K562 (cell line): Measurements from ENCODE around the gene NTRK1. TPM values are rescaled to one million over a fixed set of nuclear protein-coding genes. Genes with fewer than 3 reads are reported as not detected.
A peak's percentile ranks its signal among the peaks of the same experiment; 100 is the strongest.

Experiments
- ATF1 ChIP-seq, 2 experiments: fragments of 450-650 bp in 1 of 2; IDR thresholded peaks; 2 replicates each; pipeline ENCODE4 v1.6.1; 2016; ENCODE audit warnings: missing compliant biosample characterization in 1 of 2, missing genetic modification characterization in 1 of 2
- CREB1 ChIP-seq, 2 experiments: sonication (generic) in 1 of 2; formaldehyde crosslinking in 1 of 2; IDR thresholded peaks; 2 replicates each; pipeline versions ENCODE4 v1.6.1 to v1.8.0; 2012 to 2022; ENCODE audit warnings: inconsistent platforms in 1 of 2, mild to moderate bottlenecking in 1 of 2, missing genetic modification reagents in 1 of 2, moderate library complexity in 1 of 2
- ELF2 ChIP-seq: fragments of 250-450 bp; sonication (Bioruptor Pico); IDR thresholded peaks from 2 replicates; pipeline ENCODE4 v1.5.0; 2021; ENCODE audit warnings: mild to moderate bottlenecking
- IRF2 ChIP-seq: sonication (generic); formaldehyde crosslinking; IDR thresholded peaks from 2 replicates; pipeline ENCODE4 v1.8.1; 2022; ENCODE audit warnings: mild to moderate bottlenecking, missing genetic modification reagents
- NFIX ChIP-seq: fragments of 250-450 bp; sonication (Bioruptor Pico); IDR thresholded peaks from 2 replicates; pipeline ENCODE4 v1.4.0; 2020; ENCODE audit warnings: low read depth, mild to moderate bottlenecking, moderate library complexity
- PML ChIP-seq: IDR thresholded peaks from 2 replicates; pipeline ENCODE4 v1.6.1; 2012; ENCODE audit warnings: low read length, inconsistent platforms
- RBM17 ChIP-seq: fragments of 200-400 bp; formaldehyde crosslinking; IDR thresholded peaks from 2 replicates; pipeline ENCODE4 v1.6.1; 2017; ENCODE audit warnings: low read depth, mild to moderate bottlenecking, low read length, borderline replicate concordance
- RERE ChIP-seq: sonication (generic); formaldehyde crosslinking; IDR thresholded peaks from 2 replicates; pipeline ENCODE4 v1.8.0; 2023; ENCODE audit warnings: missing genetic modification reagents, mild to moderate bottlenecking, borderline replicate concordance
- SETDB1 ChIP-seq: IDR thresholded peaks from one replicate; pipeline ENCODE4 v1.6.1; 2012; ENCODE audit warnings: low read length, control low read depth, inconsistent platforms
- TBP ChIP-seq: optimal IDR thresholded peaks from 2 replicates; pipeline ENCODE3; 2011; ENCODE audit warnings: low read depth, low read length, improper control_type of control experiment
- ZC3H4 ChIP-seq: sonication (generic); formaldehyde crosslinking; IDR thresholded peaks from 2 replicates; pipeline ENCODE4 v1.9.0; 2021; ENCODE audit warnings: missing genetic modification reagents, borderline replicate concordance
- ZFPM2 ChIP-seq: fragments of 250-450 bp; sonication (Bioruptor Pico); IDR thresholded peaks from 2 replicates; pipeline ENCODE4 v1.5.1; 2022; ENCODE audit warnings: mild to moderate bottlenecking
- ZNF263 ChIP-seq: sonication (generic); formaldehyde crosslinking; IDR thresholded peaks from 2 replicates; pipeline ENCODE4 v1.8.0; 2022; ENCODE audit warnings: mild to moderate bottlenecking, missing genetic modification reagents, borderline replicate concordance
- ZNF589 ChIP-seq: fragments of 200-800 bp; sonication (Bioruptor generic); IDR thresholded peaks from 2 replicates; pipeline ENCODE4 v1.6.1; 2016; ENCODE audit warnings: low read depth, missing genetic modification characterization, missing compliant biosample characterization
- ZNF655 ChIP-seq: fragments of 250-450 bp; sonication (Bioruptor Pico); IDR thresholded peaks from 2 replicates; pipeline ENCODE4 v1.5.0; 2021
- polyA plus RNA-seq, 8 experiments: library from polyadenylated mRNA; depleted of rRNA in 4 of 8; stranded (reverse) in 5 of 8; unstranded in 3 of 8; fragments of >200 nt; fragmentation: Nextera tagmentation in 2 of 8; fragmentation: Illumina TruSeq in 1 of 8; extraction: Ambion mirVana in 2 of 8; extraction: Trizol in 1 of 8; gene quantifications; 2 replicates each; pipeline versions ENCODE4 v1.2.1 to v1.2.3, GENCODE V29; 2011 to 2014; ENCODE audit warnings: inconsistent platforms in 1 of 8, missing spikeins in 1 of 8
- total RNA-seq, 7 experiments: library from RNA; depleted of rRNA in 6 of 7; stranded (reverse); fragments of >200 nt in 6 of 7; fragmentation: Illumina TruSeq in 2 of 7; extraction: Trizol in 2 of 7; gene quantifications; 2 replicates each; pipeline versions ENCODE4 v1.2.1 to v1.2.3, GENCODE V29; 2011 to 2021; ENCODE audit warnings: low replicate concordance in 1 of 7
- TF ChIP-seq, protein P1 (sequence below): fragments of 250-450 bp; sonication (Bioruptor Pico); IDR thresholded peaks from 2 replicates; pipeline ENCODE4 v1.8.0; 2021; ENCODE audit warnings: moderate library complexity, mild to moderate bottlenecking, inconsistent platforms
- TF ChIP-seq, protein P2 (sequence below): fragments of 450-650 bp; conservative IDR thresholded peaks from 2 replicates; pipeline ENCODE4 v1.6.1; 2016; ENCODE audit warnings: missing genetic modification characterization, low read depth, mild to moderate bottlenecking, missing compliant biosample characterization, moderate library complexity

NTRK1 gene
- total and polyA plus RNA-seq, 9 of the 15 experiments (the other 6 are each of a cell fraction or from before 2014, with no cell fraction given): 0.46 to 30.0 (median 7.9) TPM

GRCh38 chr1:156913809-156914387 is 53.2 kb downstream of the NTRK1 start (continued):
- 0 out of 2 replicates have a peak, but pooled peaks have one; percentile 41 for TF ChIP-seq RERE (CRISPR knock-in tag)
- TF ChIP-seq, protein P1, sequence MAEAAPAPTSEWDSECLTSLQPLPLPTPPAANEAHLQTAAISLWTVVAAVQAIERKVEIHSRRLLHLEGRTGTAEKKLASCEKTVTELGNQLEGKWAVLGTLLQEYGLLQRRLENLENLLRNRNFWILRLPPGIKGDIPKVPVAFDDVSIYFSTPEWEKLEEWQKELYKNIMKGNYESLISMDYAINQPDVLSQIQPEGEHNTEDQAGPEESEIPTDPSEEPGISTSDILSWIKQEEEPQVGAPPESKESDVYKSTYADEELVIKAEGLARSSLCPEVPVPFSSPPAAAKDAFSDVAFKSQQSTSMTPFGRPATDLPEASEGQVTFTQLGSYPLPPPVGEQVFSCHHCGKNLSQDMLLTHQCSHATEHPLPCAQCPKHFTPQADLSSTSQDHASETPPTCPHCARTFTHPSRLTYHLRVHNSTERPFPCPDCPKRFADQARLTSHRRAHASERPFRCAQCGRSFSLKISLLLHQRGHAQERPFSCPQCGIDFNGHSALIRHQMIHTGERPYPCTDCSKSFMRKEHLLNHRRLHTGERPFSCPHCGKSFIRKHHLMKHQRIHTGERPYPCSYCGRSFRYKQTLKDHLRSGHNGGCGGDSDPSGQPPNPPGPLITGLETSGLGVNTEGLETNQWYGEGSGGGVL (CRISPR knock-in tag): no peak
- TF ChIP-seq ZFPM2 (CRISPR knock-in tag): no peak
- TF ChIP-seq ZC3H4 (CRISPR knock-in tag): no peak
- TF ChIP-seq RBM17: no peak
- TF ChIP-seq ELF2 (CRISPR knock-in tag): no peak
- no peak for TF ChIP-seq TBP
- no peak for TF ChIP-seq ZNF263 (CRISPR knock-in tag)
- no peak for TF ChIP-seq SETDB1
- TF ChIP-seq IRF2: no peak
- TF ChIP-seq, protein P2, sequence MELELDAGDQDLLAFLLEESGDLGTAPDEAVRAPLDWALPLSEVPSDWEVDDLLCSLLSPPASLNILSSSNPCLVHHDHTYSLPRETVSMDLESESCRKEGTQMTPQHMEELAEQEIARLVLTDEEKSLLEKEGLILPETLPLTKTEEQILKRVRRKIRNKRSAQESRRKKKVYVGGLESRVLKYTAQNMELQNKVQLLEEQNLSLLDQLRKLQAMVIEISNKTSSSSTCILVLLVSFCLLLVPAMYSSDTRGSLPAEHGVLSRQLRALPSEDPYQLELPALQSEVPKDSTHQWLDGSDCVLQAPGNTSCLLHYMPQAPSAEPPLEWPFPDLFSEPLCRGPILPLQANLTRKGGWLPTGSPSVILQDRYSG (tag): no peak
- TF ChIP-seq CREB1 (IDR thresholded peaks at IDR 0.05): no peak
- TF ChIP-seq CREB1 (CRISPR knock-in tag; IDR thresholded peaks at IDR 0.05): 0 out of 2 replicates have a peak, but pooled peaks have one; percentile 14
- TF ChIP-seq ATF1 (CRISPR knock-in tag; IDR thresholded peaks at IDR 0.05): no peak
- TF ChIP-seq ATF1 (tag; IDR thresholded peaks at IDR 0.05): peak; percentile 2; the same call in 1 of the 2 replicates
- TF ChIP-seq PML: no peak
- TF ChIP-seq ZNF589 (CRISPR knock-in tag): no peak
- TF ChIP-seq NFIX (CRISPR knock-in tag): no peak
- TF ChIP-seq ZNF655 (CRISPR knock-in tag): no peak
